IMR-90 (cell line): Measurements from ENCODE around the gene FAM200C. TPM values are rescaled to one million over a fixed set of nuclear protein-coding genes. Genes with fewer than 3 reads are reported as not detected.
A peak's percentile ranks its signal among the peaks of the same experiment; 100 is the strongest.

Source experiments
- ATAC-seq: fragments of 200-7000 bp; cut with Tn5 transposase; 2 replicates; pipeline ENCODE4 v1.9.1; 2020; ENCODE audit warnings: low read depth, mild to moderate bottlenecking, moderate library complexity
- BruUV-seq: library from RNA; stranded (reverse); fragments of 400-500 nt; replicated peaks from 2 replicates; lab custom pipeline; 2021; lab: Mats Ljungman, UMichigan
- CTCF ChIA-PET: fragments of 300-600 bp; formaldehyde crosslinking; extraction: SDS; loops from one replicate; lab custom pipeline; 2021; ENCODE audit warnings: antibody characterized with exemption; lab: Yijun Ruan, JAX
- POLR2A ChIA-PET: fragments of 300-600 bp; sonication (Branson Sonifier 250); formaldehyde crosslinking; loops from one replicate; lab custom pipeline; 2022; ENCODE audit warnings: antibody characterized with exemption; ENCODE audit not compliant: unreplicated experiment; lab: Charles Lee
- DNase-seq: peaks from one replicate; pipeline ENCODE4 v3.0.0; 2013
- H2AFZ ChIP-seq: replicated peaks from 2 replicates; pipeline ENCODE3; 2013; ENCODE audit warnings: low read length, mild to moderate bottlenecking; ENCODE audit not compliant: poor library complexity
- H2AK5ac ChIP-seq: 2 replicates; pipeline ENCODE4 v1.6.1; 2013; ENCODE audit warnings: low read depth, low read length, inconsistent platforms
- H2AK9ac ChIP-seq: replicated peaks from 2 replicates; pipeline ENCODE3; 2013; ENCODE audit warnings: mild to moderate bottlenecking, low read depth, low read length, moderate library complexity; ENCODE audit not compliant: poor library complexity
- H2BK120ac ChIP-seq: 2 replicates; pipeline ENCODE4 v1.6.1; 2013; ENCODE audit warnings: low read depth, low read length, inconsistent platforms
- H2BK15ac ChIP-seq: 3 replicates; pipeline ENCODE4 v1.6.1; 2013; ENCODE audit warnings: low read depth, low read length, inconsistent platforms
- H2BK20ac ChIP-seq: 2 replicates; pipeline ENCODE4 v1.6.1; 2013; ENCODE audit warnings: low read depth, mild to moderate bottlenecking, inconsistent platforms, low read length, moderate library complexity
- H2BK5ac ChIP-seq: 2 replicates; pipeline ENCODE4 v1.6.1; 2013; ENCODE audit warnings: mild to moderate bottlenecking, low read depth, low read length, inconsistent platforms; ENCODE audit not compliant: poor library complexity, severe bottlenecking
- H3K14ac ChIP-seq: replicated peaks from 2 replicates; pipeline ENCODE4 v1.6.1; 2013; ENCODE audit warnings: low read depth, low read length, inconsistent platforms
- H3K18ac ChIP-seq: 2 replicates; pipeline ENCODE4 v1.6.1; 2013; ENCODE audit warnings: low read depth, low read length, control low read depth
- H3K23ac ChIP-seq: 2 replicates; pipeline ENCODE4 v1.6.1; 2013; ENCODE audit warnings: low read depth, low read length, inconsistent platforms
- H3K27ac ChIP-seq: 2 replicates; pipeline ENCODE4 v1.5.1; 2013; ENCODE audit warnings: mild to moderate bottlenecking, control low read depth, low read length; ENCODE audit not compliant: insufficient read depth
- H3K27me3 ChIP-seq: 2 replicates; pipeline ENCODE4 v1.6.1; 2013; ENCODE audit warnings: low read length; ENCODE audit not compliant: control insufficient read depth, insufficient read depth
- H3K36me3 ChIP-seq: 2 replicates; pipeline ENCODE4 v1.6.1; 2013; ENCODE audit warnings: low read length, mixed read lengths; ENCODE audit not compliant: control insufficient read depth, insufficient read depth
- H3K4ac ChIP-seq: 2 replicates; pipeline ENCODE4 v1.6.1; 2013; ENCODE audit warnings: low read depth, low read length, inconsistent platforms
- H3K4me1 ChIP-seq: 2 replicates; pipeline ENCODE4 v1.6.1; 2013; ENCODE audit warnings: low read length, mixed read lengths; ENCODE audit not compliant: control insufficient read depth, insufficient read depth
- H3K4me2 ChIP-seq: 2 replicates; pipeline ENCODE4 v1.6.1; 2013; ENCODE audit warnings: low read depth, mild to moderate bottlenecking, control low read depth, low read length, moderate library complexity
- H3K4me3 ChIP-seq: 2 replicates; pipeline ENCODE4 v1.5.1; 2013; ENCODE audit warnings: low read depth, mild to moderate bottlenecking, control low read depth, low read length, moderate library complexity; ENCODE audit not compliant: insufficient read depth
- H3K56ac ChIP-seq: 2 replicates; pipeline ENCODE4 v1.6.1; 2013; ENCODE audit warnings: low read length, inconsistent platforms; ENCODE audit not compliant: insufficient read depth; ENCODE audit errors: extremely low read depth
- H3K79me1 ChIP-seq, 2 experiments: 2 replicates each; pipeline ENCODE4 v1.6.1; 2013; ENCODE audit warnings: low read length in 2 of 2, inconsistent platforms in 1 of 2, low read depth in 1 of 2
- H3K9ac ChIP-seq: 2 replicates; pipeline ENCODE4 v1.6.1; 2013; ENCODE audit warnings: low read depth, low read length, control low read depth
- H3K9me1 ChIP-seq: 2 replicates; pipeline ENCODE4 v1.6.1; 2013; ENCODE audit warnings: low read length, inconsistent platforms; ENCODE audit not compliant: insufficient read depth
- H3K9me3 ChIP-seq: 2 replicates; pipeline ENCODE4 v1.6.1; 2013; ENCODE audit warnings: low read length; ENCODE audit not compliant: control insufficient read depth, insufficient read depth
- H4K20me1 ChIP-seq: 2 replicates; pipeline ENCODE4 v1.6.1; 2013; ENCODE audit warnings: low read length, inconsistent platforms; ENCODE audit not compliant: insufficient read depth
- H4K5ac ChIP-seq: 2 replicates; pipeline ENCODE4 v1.6.1; 2013; ENCODE audit warnings: mild to moderate bottlenecking, low read depth, low read length, control low read depth
- H4K8ac ChIP-seq, 2 experiments: 2 replicates each; pipeline ENCODE4 v1.6.1; 2013; ENCODE audit warnings: low read depth in 2 of 2, low read length in 2 of 2, control low read depth in 1 of 2, inconsistent platforms in 1 of 2
- H4K91ac ChIP-seq: 2 replicates; pipeline ENCODE4 v1.6.1; 2013; ENCODE audit warnings: low read depth, low read length, inconsistent platforms; ENCODE audit not compliant: insufficient read depth
- BHLHE40 ChIP-seq: fragments of 150-350 bp; IDR thresholded peaks from 2 replicates; pipeline ENCODE4 v1.6.1; 2016; ENCODE audit warnings: mild to moderate bottlenecking, low read depth, low read length
- CEBPB ChIP-seq: IDR thresholded peaks from 2 replicates; pipeline ENCODE4 v1.6.1; 2012; ENCODE audit warnings: low read depth, low read length, improper control_type of control experiment
- CHD1 ChIP-seq: IDR thresholded peaks from 2 replicates; pipeline ENCODE4 v1.6.1; 2012; ENCODE audit warnings: low read depth, low read length, improper control_type of control experiment
- CTCF ChIP-seq: conservative IDR thresholded peaks from 2 replicates; pipeline ENCODE4 v1.5.1; 2012; ENCODE audit warnings: mild to moderate bottlenecking, low read depth, low read length, improper control_type of control experiment
- ELK1 ChIP-seq: fragments of 150-350 bp; IDR thresholded peaks from 2 replicates; pipeline ENCODE4 v1.6.1; 2016; ENCODE audit warnings: low read depth, mild to moderate bottlenecking, low read length, moderate library complexity, borderline replicate concordance
- FOS ChIP-seq: fragments of 150-350 bp; IDR thresholded peaks from 2 replicates; pipeline ENCODE4 v1.6.1; 2016; ENCODE audit warnings: low read depth, low read length
- MAFK ChIP-seq: IDR thresholded peaks from 2 replicates; pipeline ENCODE4 v1.6.1; 2012; ENCODE audit warnings: low read depth, low read length, improper control_type of control experiment
- MAZ ChIP-seq: IDR thresholded peaks from 2 replicates; pipeline ENCODE4 v1.6.1; 2012; ENCODE audit warnings: low read depth, mild to moderate bottlenecking, low read length, improper control_type of control experiment, moderate library complexity, borderline replicate concordance
- MXI1 ChIP-seq: IDR thresholded peaks from 2 replicates; pipeline ENCODE4 v1.6.1; 2012; ENCODE audit warnings: low read depth, mild to moderate bottlenecking, low read length, moderate library complexity, borderline replicate concordance
- NFE2L2 ChIP-seq: fragments of 150-350 bp; IDR thresholded peaks from 2 replicates; pipeline ENCODE4 v1.6.1; 2016; ENCODE audit warnings: low read depth, mild to moderate bottlenecking, low read length
- POLR2A ChIP-seq: IDR thresholded peaks from 2 replicates; pipeline ENCODE4 v1.6.1; 2012; ENCODE audit warnings: mild to moderate bottlenecking, low read depth, low read length
- RAD21 ChIP-seq: IDR thresholded peaks from 2 replicates; pipeline ENCODE4 v1.6.1; 2012; ENCODE audit warnings: low read length, improper control_type of control experiment
- RCOR1 ChIP-seq: IDR thresholded peaks from 2 replicates; pipeline ENCODE4 v1.6.1; 2012; ENCODE audit warnings: mild to moderate bottlenecking, low read length, improper control_type of control experiment; ENCODE audit not compliant: insufficient replicate concordance
- RFX5 ChIP-seq: IDR thresholded peaks from 2 replicates; pipeline ENCODE4 v1.8.0; 2012; ENCODE audit warnings: low read depth, mild to moderate bottlenecking, low read length, moderate library complexity
- SMC3 ChIP-seq: fragments of 150-350 bp; IDR thresholded peaks from 2 replicates; pipeline ENCODE4 v1.6.1; 2016; ENCODE audit warnings: low read depth, mild to moderate bottlenecking, antibody characterized with exemption, low read length, moderate library complexity
- USF2 ChIP-seq: fragments of 150-350 bp; IDR thresholded peaks from 2 replicates; pipeline ENCODE4 v1.6.1; 2017; ENCODE audit warnings: mild to moderate bottlenecking, antibody characterized with exemption, low read length, low read depth
- WGBS, 2 experiments: methylation state at CpG; one replicate each; pipeline versions ENCODE4 v1.1.5 to v1.1.7; 2013; ENCODE audit warnings: missing lambda C conversion rate in 2 of 2; ENCODE audit not compliant: insufficient read length in 1 of 2; ENCODE audit errors: extremely low coverage in 2 of 2; 5-methylcytosine and 5-hydroxymethylcytosine counted together
- dilution Hi-C: fragments of 300-500 bp; cut with HindIII; formaldehyde crosslinking; loops from one replicate; pipeline ENCODE4 v1.14.3; 2018; ENCODE audit warnings: low sequenced_read_pairs; ENCODE audit not compliant: unreplicated experiment
- in situ Hi-C: fragments of 300-500 bp; cut with MboI; formaldehyde crosslinking; loops from 3 replicates; pipeline ENCODE4 v1.14.3; 2019; ENCODE audit warnings: low sequenced_read_pairs, inconsistent platforms, mixed read lengths
- intact Hi-C: fragments of 100-400 bp; cut with micrococcal nuclease; formaldehyde crosslinking; loops from 2 replicates; pipeline ENCODE4 v1.10.0; 2022
- polyA plus RNA-seq, 3 experiments: library from polyadenylated mRNA; depleted of rRNA; stranded (reverse); fragments of >200 nt; gene quantifications; 2 replicates each; pipeline ENCODE4 v1.2.3, GENCODE V29; 2012; ENCODE audit warnings: low replicate concordance in 1 of 3
- total RNA-seq: library from RNA; depleted of rRNA; stranded (reverse); fragments of >200 nt; gene quantifications from 2 replicates; pipeline ENCODE4 v1.2.3, GENCODE V29; 2012

The FAM200C gene
- total and polyA plus RNA-seq, 2 of the 4 experiments (the other 2 are of a cell fraction): 1.7 to 6.3 TPM

GRCh38 chr5:160441311-160441781 is 41.5 kb upstream of the FAM200C start:
- peak; percentile 58 for DNase-seq
- no peak overlapping the region for H2BK20ac ChIP-seq
- in situ Hi-C loops: no loop called here
- intact Hi-C loops: no loop called here
- no peak overlapping the region for H3K14ac ChIP-seq
- no peaks in the 10 kb centered on the region for H3K79me1 ChIP-seq
- H4K5ac ChIP-seq: no peak overlapping the region
- H2AK5ac ChIP-seq: no peak overlapping the region
- 50% methylated on average over 1 of the region's 1 CpG; no CpG with 5 or more reads in 1 of the 2 experiments for WGBS, 2 experiments
- no peaks in the 10 kb centered on the region for H3K27me3 ChIP-seq
- H3K4me2 ChIP-seq: no peak overlapping the region
- H4K91ac ChIP-seq: no peak overlapping the region
- no peak overlapping the region for H3K18ac ChIP-seq
- no peak overlapping the region for H3K4me3 ChIP-seq
- no peaks in the 10 kb centered on the region for H3K36me3 ChIP-seq
- H3K9me3 ChIP-seq: no peaks in the 10 kb centered on the region
- H2BK120ac ChIP-seq: no peak overlapping the region
- no peak overlapping the region for H3K4ac ChIP-seq
- H2AFZ ChIP-seq: peak overlapping the region; percentile 61
- no peak overlapping the region for H4K8ac ChIP-seq
- no peak overlapping the region for H2BK15ac ChIP-seq
- H2AK9ac ChIP-seq: no peak overlapping the region
- BruUV-seq: no TSS peak
- H3K56ac ChIP-seq: no peak overlapping the region
- H3K4me1 ChIP-seq: peaks cover 3% of the 10 kb centered on the region; the same call in 1 of the 2 replicates
- H3K23ac ChIP-seq: no peak overlapping the region
- dilution Hi-C loops: no loop called here
- H4K20me1 ChIP-seq: no peaks in the 10 kb centered on the region
- ATAC-seq: peak; percentile 40; the same call in 1 of the 2 replicates
- POLR2A ChIA-PET: no interaction called here
- no peak overlapping the region for H2BK5ac ChIP-seq
- TF ChIP-seq FOS (no peak), MAZ (no peak), NFE2L2 (no peak), SMC3 (no peak), POLR2A (no peak), RAD21 (no peak), USF2 (no peak), RFX5 (no peak), CTCF (no peak), CHD1 (no peak), MXI1 (no peak), BHLHE40 (no peak), CEBPB (no peak), RCOR1 (no peak), MAFK (no peak), ELK1 (no peak)
- no peaks in the 10 kb centered on the region for H3K9me1 ChIP-seq
- CTCF ChIA-PET: no interaction called here
- H3K9ac ChIP-seq: no peak overlapping the region
- H3K27ac ChIP-seq: no peak overlapping the region
